ENCODE measurements around the gene PDE3B. TPM values are rescaled to one million over a fixed set of nuclear protein-coding genes. Genes with fewer than 3 reads are reported as not detected.
"Not testable (repeated sequence)": the region's sequence is repeated elsewhere in the genome, so short reads cannot be mapped to it uniquely, and the experiment has no call there.

PDE3B gene
- total and polyA plus RNA-seq, 3 donors from 2014 or later = 22.3 to 39.5 (median 25.8) TPM

GRCh38 chr11:14722496-14722895, 78.9 kb downstream of the PDE3B start:
- Histone ChIP-seq H3K9me3 (no peaks in the 10 kb centered on the region), H3K27me3 (no peaks in the 10 kb centered on the region), H3K36me3 (ENCODE audit: low read depth, missing control alignments) (no peaks in the 10 kb centered on the region), H3K27ac (no peak overlapping the region), H3K4me3 (no peak overlapping the region), H3K4me1 (no peaks in the 10 kb centered on the region)
- no peak for TF ChIP-seq POLR2A (IDR thresholded peaks at IDR 0.05)
- no peak for TF ChIP-seq CTCF (IDR thresholded peaks at IDR 0.05)
- 90% methylated on average over 4 of the region's 4 CpGs for WGBS, 2 donors
- DNase-seq = no peak
- intact Hi-C loops (cut with DNase I; ENCODE audit: low total_unique reads) = no loop called here

- Histone ChIP-seq H3K27me3 (no peaks in the 10 kb centered on the region), H3K4me3 (no peak overlapping the region), H3K9me3 (no peaks in the 10 kb centered on the region), H3K27ac (no peak overlapping the region), H3K36me3 (ENCODE audit: low read depth, missing control alignments) (no peaks in the 10 kb centered on the region), H3K4me1 (no peaks in the 10 kb centered on the region)
- TF ChIP-seq POLR2A (IDR thresholded peaks at IDR 0.05) (no peak), CTCF (IDR thresholded peaks at IDR 0.05) (no peak)
- DNase-seq = no peak
- 96 to 100% methylated on average over 1 of the region's 1 CpG for WGBS, 2 donors
- intact Hi-C loops (cut with DNase I; ENCODE audit: low total_unique reads) = no loop called here
Observed at GRCh38 chr11:14725150-14725549, 81.5 kb downstream of the PDE3B start.

- no peaks in the 10 kb centered on the region for H3K9me3 ChIP-seq
- DNase-seq = no peak
- H3K4me1 ChIP-seq = no peaks in the 10 kb centered on the region
- TF ChIP-seq POLR2A (IDR thresholded peaks at IDR 0.05) (no peak), CTCF (IDR thresholded peaks at IDR 0.05) (no peak)
- intact Hi-C loops (cut with DNase I; ENCODE audit: low total_unique reads) = no loop called here
- H3K4me3 ChIP-seq = no peak overlapping the region
- no peaks in the 10 kb centered on the region for H3K36me3 ChIP-seq (ENCODE audit: low read depth, missing control alignments)
- no peaks in the 10 kb centered on the region for H3K27me3 ChIP-seq
- H3K27ac ChIP-seq = no peak overlapping the region
Observed at GRCh38 chr11:14727215-14727614, 83.6 kb downstream of the PDE3B start.

GRCh38 chr11:14727746-14728145, 84.1 kb downstream of the PDE3B start:
- no peaks in the 10 kb centered on the region for H3K4me1 ChIP-seq
- H3K4me3 ChIP-seq = no peak overlapping the region
- H3K27me3 ChIP-seq = no peaks in the 10 kb centered on the region
- 17 to 25% methylated on average over 1 of the region's 1 CpG for WGBS, 2 donors
- no peaks in the 10 kb centered on the region for H3K36me3 ChIP-seq (ENCODE audit: low read depth, missing control alignments)
- TF ChIP-seq POLR2A (IDR thresholded peaks at IDR 0.05) (no peak), CTCF (IDR thresholded peaks at IDR 0.05) (no peak)
- no peak overlapping the region for H3K27ac ChIP-seq
- no peaks in the 10 kb centered on the region for H3K9me3 ChIP-seq
- intact Hi-C loops (cut with DNase I; ENCODE audit: low total_unique reads) = no loop called here
- DNase-seq = no peak

GRCh38 chr11:14740539-14740938, 96.9 kb downstream of the PDE3B start:
- intact Hi-C loops (cut with DNase I; ENCODE audit: low total_unique reads); DNase-seq; H3K36me3 ChIP-seq (ENCODE audit: low read depth, missing control alignments); H3K4me1 ChIP-seq; H3K9me3 ChIP-seq; H3K4me3 ChIP-seq; H3K27me3 ChIP-seq; H3K27ac ChIP-seq: not testable (repeated sequence)
- 88 to 92% methylated on average over 2 of the region's 2 CpGs for WGBS, 2 donors

Measured in testis (tissue), 3 donors.